MCF 10A (cell line): ENCODE results near the gene KRTAP19-5. TPM values are rescaled to one million over a fixed set of nuclear protein-coding genes. Genes with fewer than 3 reads are reported as not detected.
A peak's percentile ranks its signal among the peaks of the same experiment; 100 is the strongest.
"Not testable (repeated sequence)": the region's sequence is repeated elsewhere in the genome, so short reads cannot be mapped to it uniquely, and the experiment has no call there.

ENCODE experiments used
- BruUV-seq: library from RNA; stranded (reverse); fragments of 400-500 nt; replicated peaks from 2 replicates; lab custom pipeline; 2021; lab: Mats Ljungman, UMichigan
- CTCF ChIA-PET: fragments of 300-600 bp; sonication (Branson Sonifier 250); formaldehyde crosslinking; extraction: SDS; loops from one replicate; lab custom pipeline; 2021; ENCODE audit warnings: antibody characterized with exemption, inconsistent platforms; lab: Yijun Ruan, JAX
- POLR2A ChIA-PET: fragments of 300-600, 350-650 bp; sonication (Branson Sonifier 250); formaldehyde crosslinking; extraction: SDS; loops from one replicate; lab custom pipeline; 2020; ENCODE audit warnings: antibody characterized with exemption, inconsistent platforms; lab: Yijun Ruan, JAX
- DNase-seq: peaks from one replicate; pipeline ENCODE4 v3.0.0-alpha.2; 2018; ENCODE audit not compliant: unreplicated experiment
- H3K27ac Mint-ChIP-seq: one replicate; pipeline ENCODE4 v1.8.0; 2022; ENCODE audit warnings: mild to moderate bottlenecking, low read depth, mixed read lengths; ENCODE audit not compliant: unreplicated experiment
- H3K27me3 Mint-ChIP-seq: one replicate; pipeline ENCODE4 v1.8.0; 2022; ENCODE audit warnings: mixed read lengths; ENCODE audit not compliant: insufficient read depth, unreplicated experiment
- H3K36me3 Mint-ChIP-seq: one replicate; pipeline ENCODE4 v1.8.0; 2022; ENCODE audit warnings: mild to moderate bottlenecking, moderate library complexity, mixed read lengths; ENCODE audit not compliant: insufficient read depth, unreplicated experiment
- H3K4me1 Mint-ChIP-seq: one replicate; pipeline ENCODE4 v1.8.0; 2022; ENCODE audit warnings: mixed read lengths; ENCODE audit not compliant: insufficient read depth, unreplicated experiment
- H3K4me3 Mint-ChIP-seq: one replicate; pipeline ENCODE4 v1.8.0; 2022; ENCODE audit warnings: mild to moderate bottlenecking, moderate library complexity, mixed read lengths; ENCODE audit not compliant: unreplicated experiment
- H3K9me3 Mint-ChIP-seq: one replicate; pipeline ENCODE4 v1.8.0; 2022; ENCODE audit warnings: mixed read lengths; ENCODE audit not compliant: unreplicated experiment
- CTCF ChIP-seq: fragments of 200-600 bp; IDR thresholded peaks from one replicate; pipeline ENCODE4 v1.8.0; 2022; ENCODE audit warnings: antibody characterized with exemption, mild to moderate bottlenecking; ENCODE audit not compliant: unreplicated experiment
- intact Hi-C: fragments of 100-400 bp; cut with micrococcal nuclease; formaldehyde crosslinking; loops from 2 replicates; pipeline ENCODE4 v1.14.1; 2022
- total RNA-seq: library from RNA; stranded (reverse); gene quantifications from 2 replicates; pipeline ENCODE4 v1.2.3, GENCODE V29; 2022

Gene KRTAP19-5
- total RNA-seq, 1 experiment from 2014 or later = not detected

GRCh38 chr21:30505621-30506205 lies 3.8 kb upstream of the KRTAP19-5 start:
- CTCF ChIA-PET = interaction anchor here (0.6 to 1.5 kb wide), 12 partner anchors 11 to 1758 kb away, joined by 3 to 6 read pairs (median 4); no protein-coding TSS in a partner anchor
- BruUV-seq, H3K4me3 Mint-ChIP-seq, H3K36me3 Mint-ChIP-seq, POLR2A ChIA-PET, H3K27ac Mint-ChIP-seq, H3K4me1 Mint-ChIP-seq, H3K9me3 Mint-ChIP-seq: not testable (repeated sequence)
- TF ChIP-seq CTCF = peak; percentile 55
- intact Hi-C loops = loop anchor here (5.0 to 10.0 kb wide), 3 partner anchors 227 to 582 kb away; no protein-coding TSS in a partner anchor
- peak; percentile 41 for DNase-seq
- H3K27me3 Mint-ChIP-seq = peaks cover 54% of the 10 kb centered on the region

GRCh38 chr21:30497065-30497464 lies 4.9 kb downstream of the KRTAP19-5 start, which contains the start of gene KRTAP19-4:
KRTAP19-4 (minus strand) TSS chr21:30497165; CDS start chr21:30497110, 55 bp downstream.
- POLR2A ChIA-PET = interaction anchor here (1.0 kb wide), 1 partner anchor 14 kb away, joined by 3 read pairs; no protein-coding TSS in a partner anchor
- CTCF ChIA-PET = interaction anchor here (0.7 to 1.2 kb wide), 2 partner anchors 274 to 590 kb away, joined by 3 read pairs; no protein-coding TSS in a partner anchor
- DNase-seq = no peak
- Mint-ChIP-seq H3K4me1 (no peaks in the 10 kb centered on the region), H3K36me3 (no peaks in the 10 kb centered on the region), H3K9me3 (no peaks in the 10 kb centered on the region), H3K27ac (no peak within 1 kb of the TSS), H3K27me3 (peaks cover 10% of the 10 kb centered on the region), H3K4me3 (no peak within 1 kb of the TSS)
- intact Hi-C loops = no loop called here
- no TSS peak for BruUV-seq
- no peak for TF ChIP-seq CTCF

GRCh38 chr21:30491963-30492428 lies 9.9 kb downstream of the KRTAP19-5 start, which contains the start of gene KRTAP19-3:
KRTAP19-3 (minus strand) TSS chr21:30492013; CDS start chr21:30491957, 56 bp downstream.
- no TSS peak for BruUV-seq
- no peak within 1 kb of the TSS for H3K4me3 Mint-ChIP-seq
- no peak within 1 kb of the TSS for H3K27ac Mint-ChIP-seq

More at GRCh38 chr21:30491963-30492428, 9.9 kb downstream of the KRTAP19-5 start, which contains the start of gene KRTAP19-3:
- no peaks in the 10 kb centered on the region for H3K36me3 Mint-ChIP-seq
- CTCF ChIA-PET = no interaction called here
- intact Hi-C loops = no loop called here
- DNase-seq = no peak
- peaks cover 17% of the 10 kb centered on the region for H3K27me3 Mint-ChIP-seq
- POLR2A ChIA-PET = interaction anchor here (1.0 kb wide), 1 partner anchor 9 kb away, joined by 5 read pairs; no protein-coding TSS in a partner anchor
- no peak for TF ChIP-seq CTCF
- H3K9me3 Mint-ChIP-seq = no peaks in the 10 kb centered on the region
- H3K4me1 Mint-ChIP-seq = no peaks in the 10 kb centered on the region
